ENCODE results near the gene FAM72B.
"Not testable (repeated sequence)": the region's sequence is repeated elsewhere in the genome, so short reads cannot be mapped to it uniquely, and the experiment has no call there.

DNA sequence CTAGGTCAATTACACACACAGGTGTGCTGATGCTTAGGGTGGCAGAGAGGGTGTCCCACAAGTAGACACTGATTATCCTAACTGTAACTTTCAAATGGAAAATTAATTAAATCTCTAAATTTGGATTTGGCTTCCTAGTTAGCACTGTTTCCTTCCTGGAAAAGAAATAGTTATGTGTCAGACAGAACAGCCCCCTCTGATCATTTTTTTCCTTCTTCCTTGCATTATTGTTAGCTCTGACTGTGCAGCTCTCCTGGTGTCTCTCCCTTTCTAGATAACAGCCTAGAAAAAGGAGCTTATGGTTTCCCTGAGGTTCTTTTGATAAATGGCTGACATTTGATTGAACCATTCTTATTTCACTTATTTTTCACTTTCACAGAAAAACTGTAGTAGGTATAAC is 31.4 kb downstream of the FAM72B start:
- not testable (repeated sequence) for TF ChIP-seq CTCF, POLR2A (IDR thresholded peaks at IDR 0.05)

Data from tibial nerve (tissue), 3 donors.